Measurements from ENCODE around the gene ELMO3. TPM values are rescaled to one million over a fixed set of nuclear protein-coding genes. Genes with fewer than 3 reads are reported as not detected.

ELMO3 gene
- total RNA-seq, 2 experiments from 2014 or later, result 7.6 to 7.8 TPM

DNA sequence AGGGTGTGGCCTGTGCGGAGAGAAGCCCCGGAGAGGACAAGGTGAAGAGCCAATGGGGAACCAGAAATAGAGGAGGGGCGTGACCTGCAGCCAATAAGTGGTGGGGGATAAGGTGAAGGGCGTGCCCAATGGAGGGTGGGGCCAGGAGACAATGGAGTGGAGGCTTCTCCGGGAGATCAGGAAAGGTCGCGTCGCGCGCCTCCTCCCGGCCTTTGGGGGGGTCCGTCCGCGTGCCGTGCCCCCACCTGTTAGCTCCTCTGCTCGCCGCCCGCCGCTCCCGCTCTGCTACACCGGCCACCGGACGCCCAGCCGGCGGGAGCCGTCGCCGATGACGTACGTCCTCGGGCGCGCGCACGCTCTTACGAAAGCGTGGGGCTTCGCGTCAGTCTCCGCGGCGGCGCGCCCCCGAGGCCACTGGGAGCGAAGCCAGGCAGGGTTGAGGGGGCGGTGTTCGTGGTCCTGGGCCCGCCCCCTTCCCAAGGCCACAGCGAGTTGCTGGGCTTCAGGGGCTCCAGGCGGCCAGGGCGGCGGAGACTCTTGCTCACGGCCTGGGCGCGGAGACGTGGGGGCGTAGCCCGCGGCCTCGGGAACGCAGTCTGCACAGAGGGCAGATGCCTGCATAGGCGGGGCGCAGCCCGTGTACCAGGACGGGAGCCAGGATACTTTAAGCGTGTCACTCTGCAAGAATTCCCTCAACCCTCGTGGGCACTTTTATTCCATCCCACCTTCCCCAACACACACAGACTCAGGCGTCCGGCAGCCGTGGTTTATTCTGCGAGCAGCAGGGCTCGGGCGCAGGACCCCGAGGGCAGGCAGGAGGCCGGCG lies 15.1 kb upstream of the ELMO3 start, which contains the start of gene MATCAP1:
TSS of gene MATCAP1 (minus strand) at position 337 of the 826 bp plus-strand sequence. CDS start 3,353 bp downstream, outside the sequence.
- BruUV-seq (replicated peaks), result no TSS peak
- peak within 1 kb of the TSS; percentile 66 for H2AFZ ChIP-seq (ENCODE audit: low read length)
- H4K20me1 ChIP-seq (ENCODE audit: insufficient read depth, low read length), result no peaks in the 10 kb centered on the region
- peak within 1 kb of the TSS; percentile 79 for H3K4me3 ChIP-seq (ENCODE audit: low read depth, low read length, poor library complexity, severe bottlenecking)
- H3K79me2 ChIP-seq (ENCODE audit: insufficient read depth, low read depth, low read length), result no peaks in the 10 kb centered on the region
- peaks cover 14% of the 10 kb centered on the region for H3K4me1 ChIP-seq (ENCODE audit: insufficient read depth, low read length, poor library complexity, severe bottlenecking)
- intact Hi-C loops (cut with micrococcal nuclease; ENCODE audit: unreplicated experiment), result loop anchor here (1.0 to 10.0 kb wide), 3 partner anchors 24 to 230 kb away; no protein-coding TSS in a partner anchor
- peak; percentile 97 for DNase-seq (ENCODE audit: low spot score)
- no peaks in the 10 kb centered on the region for H3K9me2 ChIP-seq (ENCODE audit: insufficient read depth, low read length)
- H3K36me3 ChIP-seq (ENCODE audit: insufficient read depth, low read length), result no peaks in the 10 kb centered on the region
- TF ChIP-seq, protein P1, sequence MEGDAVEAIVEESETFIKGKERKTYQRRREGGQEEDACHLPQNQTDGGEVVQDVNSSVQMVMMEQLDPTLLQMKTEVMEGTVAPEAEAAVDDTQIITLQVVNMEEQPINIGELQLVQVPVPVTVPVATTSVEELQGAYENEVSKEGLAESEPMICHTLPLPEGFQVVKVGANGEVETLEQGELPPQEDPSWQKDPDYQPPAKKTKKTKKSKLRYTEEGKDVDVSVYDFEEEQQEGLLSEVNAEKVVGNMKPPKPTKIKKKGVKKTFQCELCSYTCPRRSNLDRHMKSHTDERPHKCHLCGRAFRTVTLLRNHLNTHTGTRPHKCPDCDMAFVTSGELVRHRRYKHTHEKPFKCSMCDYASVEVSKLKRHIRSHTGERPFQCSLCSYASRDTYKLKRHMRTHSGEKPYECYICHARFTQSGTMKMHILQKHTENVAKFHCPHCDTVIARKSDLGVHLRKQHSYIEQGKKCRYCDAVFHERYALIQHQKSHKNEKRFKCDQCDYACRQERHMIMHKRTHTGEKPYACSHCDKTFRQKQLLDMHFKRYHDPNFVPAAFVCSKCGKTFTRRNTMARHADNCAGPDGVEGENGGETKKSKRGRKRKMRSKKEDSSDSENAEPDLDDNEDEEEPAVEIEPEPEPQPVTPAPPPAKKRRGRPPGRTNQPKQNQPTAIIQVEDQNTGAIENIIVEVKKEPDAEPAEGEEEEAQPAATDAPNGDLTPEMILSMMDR (conservative IDR thresholded peaks at IDR 0.05; ENCODE audit: low read length), result no peak
- no peak for TF ChIP-seq EZH2phosphoT487 (IDR thresholded peaks at IDR 0.05; ENCODE audit: borderline replicate concordance, low read depth, low read length)
- H3K27ac ChIP-seq (ENCODE audit: low read depth, low read length, poor library complexity, severe bottlenecking), result peak within 1 kb of the TSS; percentile 56
- peak within 1 kb of the TSS; percentile 92 for H3K4me2 ChIP-seq (ENCODE audit: low read length)
- no peaks in the 10 kb centered on the region for H3K9me3 ChIP-seq (ENCODE audit: low read length)
- ChIA-PET CTCF (ENCODE audit: unreplicated experiment) (no interaction called here), POLR2A (interaction anchor here (0.6 to 1.1 kb wide), 2 partner anchors 44 to 70 kb away, joined by 3 to 6 read pairs; partner anchors contain the start of gene TMEM208)

GRCh38 chr16:67184453-67184994 lies 14.4 kb upstream of the ELMO3 start:
- peak overlapping the region; percentile 66 for H2AFZ ChIP-seq (ENCODE audit: low read length)
- CTCF ChIA-PET (ENCODE audit: unreplicated experiment), result no interaction called here
- no peaks in the 10 kb centered on the region for H3K79me2 ChIP-seq (ENCODE audit: insufficient read depth, low read depth, low read length)
- H3K36me3 ChIP-seq (ENCODE audit: insufficient read depth, low read length), result no peaks in the 10 kb centered on the region
- BruUV-seq (replicated peaks), result no TSS peak
- H3K9me2 ChIP-seq (ENCODE audit: insufficient read depth, low read length), result no peaks in the 10 kb centered on the region
- peaks cover 14% of the 10 kb centered on the region for H3K4me1 ChIP-seq (ENCODE audit: insufficient read depth, low read length, poor library complexity, severe bottlenecking)
- H3K9me3 ChIP-seq (ENCODE audit: low read length), result no peaks in the 10 kb centered on the region
- POLR2A ChIA-PET, result no interaction called here
- peak overlapping the region; percentile 79 for H3K4me3 ChIP-seq (ENCODE audit: low read depth, low read length, poor library complexity, severe bottlenecking)
- intact Hi-C loops (cut with micrococcal nuclease; ENCODE audit: unreplicated experiment), result loop anchor here (10.0 kb wide), 1 partner anchor 170 kb away; no protein-coding TSS in a partner anchor
- DNase-seq (ENCODE audit: low spot score), result no peak
- peak overlapping the region; percentile 92 for H3K4me2 ChIP-seq (ENCODE audit: low read length)
- H3K27ac ChIP-seq (ENCODE audit: low read depth, low read length, poor library complexity, severe bottlenecking), result no peak overlapping the region
- no peak for TF ChIP-seq EZH2phosphoT487 (IDR thresholded peaks at IDR 0.05; ENCODE audit: borderline replicate concordance, low read depth, low read length)
- TF ChIP-seq, protein P1 (conservative IDR thresholded peaks at IDR 0.05; ENCODE audit: low read length), result no peak
- no peaks in the 10 kb centered on the region for H4K20me1 ChIP-seq (ENCODE audit: insufficient read depth, low read length)
